HepG2 (cell line): ENCODE measurements around the gene GSTK1. TPM values are rescaled to one million over a fixed set of nuclear protein-coding genes. Genes with fewer than 3 reads are reported as not detected.

Experiments
- ATAC-seq: fragments of 200-7000 bp; cut with Tn5 transposase; 3 replicates; pipeline ENCODE4 v1.9.1; 2020; ENCODE audit warnings: mild to moderate bottlenecking, moderate library complexity
- BruUV-seq: library from RNA; stranded (reverse); fragments of 400-500 nt; replicated peaks from 2 replicates; lab custom pipeline; 2021; lab: Mats Ljungman, UMichigan
- CTCF ChIA-PET: fragments of 300-600 bp; formaldehyde crosslinking; extraction: SDS; loops from one replicate; lab custom pipeline; 2021; ENCODE audit warnings: low total read pairs, inconsistent platforms, low intra/inter-chr PET ratio; lab: Yijun Ruan, JAX
- POLR2A ChIA-PET: fragments of 350-600 bp; sonication (Branson Sonifier 250); formaldehyde crosslinking; loops from one replicate; lab custom pipeline; 2020; ENCODE audit warnings: antibody characterized with exemption, inconsistent platforms; lab: Yijun Ruan, JAX
- DNase-seq: peaks from one replicate; pipeline ENCODE4 v3.0.0-alpha.2; 2015; ENCODE audit warnings: low spot score
- FAIRE-seq: peaks from 3 replicates; lab custom pipeline; 2011; peaks lifted over from hg19 to GRCh38; lab: Jason Lieb, UNC
- H2AFZ ChIP-seq: one replicate; pipeline ENCODE4 v1.6.1; 2011; ENCODE audit warnings: low read length, inconsistent platforms
- H3K27ac ChIP-seq: fragments of 300-600 bp; 3 replicates; pipeline ENCODE4 v1.8.0; 2011; ENCODE audit warnings: mixed run types, mild to moderate bottlenecking, mixed read lengths, low read length, inconsistent platforms; ENCODE audit not compliant: insufficient read depth; ENCODE audit errors: extremely low read length
- H3K27me3 ChIP-seq, 2 experiments: fragments of 200-600 bp in 1 of 2; 2 replicates in 1 of 2; 3 replicates in 1 of 2; pipeline versions ENCODE4 v1.6.0 to v1.8.0; 2011; ENCODE audit warnings: low read length in 2 of 2, mild to moderate bottlenecking in 2 of 2, moderate library complexity in 2 of 2, inconsistent platforms in 1 of 2; ENCODE audit not compliant: insufficient read depth in 2 of 2, control insufficient read depth in 1 of 2
- H3K36me3 ChIP-seq, 2 experiments: fragments of 200-600 bp in 1 of 2; replicated peaks in 1 of 2; 2 replicates in 1 of 2; 3 replicates in 1 of 2; pipeline versions ENCODE4 v1.5.1 to v1.8.0; 2011; ENCODE audit warnings: low read length in 2 of 2, inconsistent platforms in 1 of 2; ENCODE audit not compliant: insufficient read depth in 2 of 2, control insufficient read depth in 1 of 2
- H3K4me1 ChIP-seq: 2 replicates; pipeline ENCODE4 v1.5.1; 2012; ENCODE audit warnings: low read length, inconsistent platforms; ENCODE audit not compliant: insufficient read depth
- H3K4me2 ChIP-seq: 2 replicates; pipeline ENCODE4 v1.6.0; 2011; ENCODE audit warnings: low read depth, low read length, inconsistent platforms
- H3K4me3 ChIP-seq, 3 experiments: fragments of 200-600 bp in 1 of 3; sonication (generic), shearing (Covaris generic) in 1 of 3; replicated peaks in 1 of 3; 2 replicates each; pipeline ENCODE4 v1.5.1; 2011 to 2016; ENCODE audit warnings: low read length in 3 of 3, inconsistent platforms in 2 of 3, low read depth in 2 of 3, mild to moderate bottlenecking in 2 of 3, control low read depth in 1 of 3, mixed read lengths in 1 of 3; ENCODE audit not compliant: insufficient read depth in 1 of 3
- H3K79me2 ChIP-seq: one replicate; pipeline ENCODE4 v1.6.1; 2011; ENCODE audit warnings: low read length, inconsistent platforms; ENCODE audit not compliant: insufficient read depth
- H3K9ac ChIP-seq: 2 replicates; pipeline ENCODE4 v1.6.0; 2011; ENCODE audit warnings: mild to moderate bottlenecking, low read depth, low read length, inconsistent platforms; ENCODE audit not compliant: insufficient read depth
- H3K9me3 ChIP-seq: 2 replicates; pipeline ENCODE4 v1.5.1; 2012; ENCODE audit warnings: mild to moderate bottlenecking, low read length
- H4K20me1 ChIP-seq: 2 replicates; pipeline ENCODE4 v1.6.0; 2011; ENCODE audit warnings: inconsistent platforms, mild to moderate bottlenecking, low read length, moderate library complexity; ENCODE audit not compliant: insufficient read depth
- HNRNPUL1 ChIP-seq: fragments of 200-400 bp; formaldehyde crosslinking; IDR thresholded peaks from 2 replicates; pipeline ENCODE4 v1.6.1; 2017; ENCODE audit warnings: low read depth, mild to moderate bottlenecking, low read length, moderate library complexity
- ISX ChIP-seq: sonication (generic); formaldehyde crosslinking; conservative IDR thresholded peaks from 2 replicates; pipeline ENCODE4 v1.5.0; 2020; ENCODE audit warnings: missing genetic modification reagents
- WGBS: methylation state at CpG from one replicate; pipeline ENCODE4 v1.1.6; 2017; ENCODE audit warnings: low lambda C conversion rate; 5-methylcytosine and 5-hydroxymethylcytosine counted together
- in situ Hi-C: cut with HindIII; loops from 2 replicates; pipeline ENCODE4 v1.10.0; 2017; ENCODE audit warnings: low pct_unique_long_range_greater_than_20kb; ENCODE audit not compliant: extremely low pct_ligation_motif_present
- intact Hi-C: fragments of 100-400 bp; cut with micrococcal nuclease; formaldehyde crosslinking; loops from one replicate; pipeline ENCODE4 v1.10.0; 2022; ENCODE audit not compliant: unreplicated experiment
- polyA plus RNA-seq, 8 experiments: library from polyadenylated mRNA; depleted of rRNA in 3 of 8; stranded (reverse) in 7 of 8; unstranded in 1 of 8; fragments of >200 nt; fragmentation: Illumina TruSeq in 4 of 8; extraction: Trizol in 4 of 8; gene quantifications; 2 replicates each; pipeline versions ENCODE4 v1.2.1 to v1.2.3, GENCODE V29; 2011 to 2016; ENCODE audit warnings: low read depth in 4 of 8, missing spikeins in 1 of 8, mixed read lengths in 1 of 8; ENCODE audit not compliant: insufficient read depth in 1 of 8
- total RNA-seq, 5 experiments: library from RNA; depleted of rRNA; stranded (reverse); fragments of >200 nt; fragmentation: Illumina TruSeq; extraction: Trizol; gene quantifications; 2 replicates each; pipeline ENCODE4 v1.2.3, GENCODE V29; 2016; ENCODE audit warnings: low read depth in 1 of 5
- TF ChIP-seq, protein P1 (sequence below): sonication (generic); formaldehyde crosslinking; IDR thresholded peaks from 2 replicates; pipeline ENCODE4 v1.9.0; 2021; ENCODE audit warnings: missing genetic modification reagents, mild to moderate bottlenecking, borderline replicate concordance
- TF ChIP-seq, protein P2 (sequence below): sonication (generic); formaldehyde crosslinking; IDR thresholded peaks from 2 replicates; pipeline ENCODE4 v1.4.0; 2020; ENCODE audit warnings: missing genetic modification reagents, borderline replicate concordance
- TF ChIP-seq, protein P3 (sequence below): sonication (generic); formaldehyde crosslinking; IDR thresholded peaks from 2 replicates; pipeline ENCODE4 v1.5.0; 2020; ENCODE audit warnings: mild to moderate bottlenecking, missing genetic modification reagents, moderate library complexity

The GSTK1 gene
- total and polyA plus RNA-seq, 2 of the 13 experiments (the other 11 are each of a cell fraction or from before 2014, with no cell fraction given), result 64.6 to 92.1 TPM

DNA sequence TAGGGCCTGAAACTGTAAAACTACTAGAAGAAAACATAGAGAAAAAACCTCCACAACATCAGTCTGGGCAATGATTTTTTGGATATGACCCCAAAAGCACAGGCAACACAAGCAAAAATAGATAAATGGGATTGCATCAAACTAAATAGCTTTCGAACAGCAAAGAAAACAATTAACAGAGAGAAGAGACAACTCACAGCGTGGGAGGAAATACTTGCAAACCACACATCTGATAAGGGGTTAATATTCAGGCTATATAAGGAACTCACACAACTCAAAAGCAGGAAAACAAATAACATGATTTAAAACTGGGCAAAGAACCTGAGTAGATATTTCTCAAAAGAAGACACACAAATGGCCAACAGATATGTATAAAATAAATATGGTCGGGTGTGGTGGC lies 7.7 kb upstream of the GSTK1 start (continued):
- TF ChIP-seq, protein P1, sequence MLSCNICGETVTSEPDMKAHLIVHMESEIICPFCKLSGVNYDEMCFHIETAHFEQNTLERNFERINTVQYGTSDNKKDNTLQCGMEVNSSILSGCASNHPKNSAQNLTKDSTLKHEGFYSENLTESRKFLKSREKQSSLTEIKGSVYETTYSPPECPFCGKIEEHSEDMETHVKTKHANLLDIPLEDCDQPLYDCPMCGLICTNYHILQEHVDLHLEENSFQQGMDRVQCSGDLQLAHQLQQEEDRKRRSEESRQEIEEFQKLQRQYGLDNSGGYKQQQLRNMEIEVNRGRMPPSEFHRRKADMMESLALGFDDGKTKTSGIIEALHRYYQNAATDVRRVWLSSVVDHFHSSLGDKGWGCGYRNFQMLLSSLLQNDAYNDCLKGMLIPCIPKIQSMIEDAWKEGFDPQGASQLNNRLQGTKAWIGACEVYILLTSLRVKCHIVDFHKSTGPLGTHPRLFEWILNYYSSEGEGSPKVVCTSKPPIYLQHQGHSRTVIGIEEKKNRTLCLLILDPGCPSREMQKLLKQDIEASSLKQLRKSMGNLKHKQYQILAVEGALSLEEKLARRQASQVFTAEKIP (CRISPR knock-in tag), result no peak
- TF ChIP-seq, protein P2, sequence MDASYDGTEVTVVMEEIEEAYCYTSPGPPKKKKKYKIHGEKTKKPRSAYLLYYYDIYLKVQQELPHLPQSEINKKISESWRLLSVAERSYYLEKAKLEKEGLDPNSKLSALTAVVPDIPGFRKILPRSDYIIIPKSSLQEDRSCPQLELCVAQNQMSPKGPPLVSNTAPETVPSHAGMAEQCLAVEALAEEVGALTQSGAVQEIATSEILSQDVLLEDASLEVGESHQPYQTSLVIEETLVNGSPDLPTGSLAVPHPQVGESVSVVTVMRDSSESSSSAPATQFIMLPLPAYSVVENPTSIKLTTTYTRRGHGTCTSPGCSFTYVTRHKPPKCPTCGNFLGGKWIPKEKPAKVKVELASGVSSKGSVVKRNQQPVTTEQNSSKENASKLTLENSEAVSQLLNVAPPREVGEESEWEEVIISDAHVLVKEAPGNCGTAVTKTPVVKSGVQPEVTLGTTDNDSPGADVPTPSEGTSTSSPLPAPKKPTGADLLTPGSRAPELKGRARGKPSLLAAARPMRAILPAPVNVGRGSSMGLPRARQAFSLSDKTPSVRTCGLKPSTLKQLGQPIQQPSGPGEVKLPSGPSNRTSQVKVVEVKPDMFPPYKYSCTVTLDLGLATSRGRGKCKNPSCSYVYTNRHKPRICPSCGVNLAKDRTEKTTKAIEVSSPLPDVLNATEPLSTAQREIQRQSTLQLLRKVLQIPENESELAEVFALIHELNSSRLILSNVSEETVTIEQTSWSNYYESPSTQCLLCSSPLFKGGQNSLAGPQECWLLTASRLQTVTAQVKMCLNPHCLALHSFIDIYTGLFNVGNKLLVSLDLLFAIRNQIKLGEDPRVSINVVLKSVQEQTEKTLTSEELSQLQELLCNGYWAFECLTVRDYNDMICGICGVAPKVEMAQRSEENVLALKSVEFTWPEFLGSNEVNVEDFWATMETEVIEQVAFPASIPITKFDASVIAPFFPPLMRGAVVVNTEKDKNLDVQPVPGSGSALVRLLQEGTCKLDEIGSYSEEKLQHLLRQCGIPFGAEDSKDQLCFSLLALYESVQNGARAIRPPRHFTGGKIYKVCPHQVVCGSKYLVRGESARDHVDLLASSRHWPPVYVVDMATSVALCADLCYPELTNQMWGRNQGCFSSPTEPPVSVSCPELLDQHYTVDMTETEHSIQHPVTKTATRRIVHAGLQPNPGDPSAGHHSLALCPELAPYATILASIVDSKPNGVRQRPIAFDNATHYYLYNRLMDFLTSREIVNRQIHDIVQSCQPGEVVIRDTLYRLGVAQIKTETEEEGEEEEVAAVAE (CRISPR knock-in tag), result no peak

DNA sequence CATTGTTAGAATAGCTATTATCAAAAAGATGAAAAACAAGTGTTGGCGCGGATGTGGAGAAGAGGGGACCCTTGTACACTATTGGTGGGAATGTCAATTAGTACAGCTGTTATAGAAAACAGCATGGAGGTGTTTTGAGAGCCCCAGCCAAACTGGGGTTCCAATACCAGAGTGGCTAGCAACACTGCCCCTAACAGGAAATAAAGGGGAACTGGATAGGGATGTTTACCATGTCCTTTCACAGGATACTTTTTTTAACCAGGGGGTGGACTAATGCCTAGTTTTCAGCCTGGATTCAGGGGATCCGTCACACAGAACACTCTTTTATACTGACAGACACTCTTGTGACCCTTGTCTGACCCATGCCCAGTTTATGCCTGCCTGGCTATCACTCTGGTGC lies 6.9 kb upstream of the GSTK1 start:
- peaks cover 17% of the 10 kb centered on the region for H3K4me1 ChIP-seq
- CTCF ChIA-PET, result no interaction called here
- intact Hi-C loops (no loop called here), in situ Hi-C loops (no loop called here)
- H3K4me3 ChIP-seq, result no peak overlapping the region
- no peak overlapping the region for H2AFZ ChIP-seq
- H3K4me2 ChIP-seq, result no peak overlapping the region
- H3K79me2 ChIP-seq, result no peaks in the 10 kb centered on the region
- TF ChIP-seq, protein P3, sequence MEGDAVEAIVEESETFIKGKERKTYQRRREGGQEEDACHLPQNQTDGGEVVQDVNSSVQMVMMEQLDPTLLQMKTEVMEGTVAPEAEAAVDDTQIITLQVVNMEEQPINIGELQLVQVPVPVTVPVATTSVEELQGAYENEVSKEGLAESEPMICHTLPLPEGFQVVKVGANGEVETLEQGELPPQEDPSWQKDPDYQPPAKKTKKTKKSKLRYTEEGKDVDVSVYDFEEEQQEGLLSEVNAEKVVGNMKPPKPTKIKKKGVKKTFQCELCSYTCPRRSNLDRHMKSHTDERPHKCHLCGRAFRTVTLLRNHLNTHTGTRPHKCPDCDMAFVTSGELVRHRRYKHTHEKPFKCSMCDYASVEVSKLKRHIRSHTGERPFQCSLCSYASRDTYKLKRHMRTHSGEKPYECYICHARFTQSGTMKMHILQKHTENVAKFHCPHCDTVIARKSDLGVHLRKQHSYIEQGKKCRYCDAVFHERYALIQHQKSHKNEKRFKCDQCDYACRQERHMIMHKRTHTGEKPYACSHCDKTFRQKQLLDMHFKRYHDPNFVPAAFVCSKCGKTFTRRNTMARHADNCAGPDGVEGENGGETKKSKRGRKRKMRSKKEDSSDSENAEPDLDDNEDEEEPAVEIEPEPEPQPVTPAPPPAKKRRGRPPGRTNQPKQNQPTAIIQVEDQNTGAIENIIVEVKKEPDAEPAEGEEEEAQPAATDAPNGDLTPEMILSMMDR (CRISPR knock-in tag), result 0 out of 2 replicates have a peak, but pooled peaks have one; percentile 5
- TF ChIP-seq ISX (CRISPR knock-in tag) (no peak), HNRNPUL1 (no peak)
- H3K9me3 ChIP-seq, result no peaks in the 10 kb centered on the region
- no peaks in the 10 kb centered on the region for H3K36me3 ChIP-seq
- no TSS peak for BruUV-seq
- DNase-seq, result no peak
- H3K27ac ChIP-seq, result no peak overlapping the region
- POLR2A ChIA-PET, result no interaction called here
- H4K20me1 ChIP-seq, result no peaks in the 10 kb centered on the region
- 65% methylated on average over 3 of the region's 3 CpGs for WGBS
- ATAC-seq, result peak; percentile 50; the same call in 2 of the 3 replicates
- H3K9ac ChIP-seq, result no peak overlapping the region
- no peak for FAIRE-seq
- no peaks in the 10 kb centered on the region for H3K27me3 ChIP-seq
